Right ventricle myocardium inferior (tissue), 1 donor: ENCODE results near the gene IFIT3. TPM values are rescaled to one million over a fixed set of nuclear protein-coding genes. Genes with fewer than 3 reads are reported as not detected.
"Not testable (repeated sequence)": the region's sequence is repeated elsewhere in the genome, so short reads cannot be mapped to it uniquely, and the experiment has no call there.

Experiments
- ATAC-seq: fragments of 200-7000 bp; cut with Tn5 transposase; one replicate; pipeline ENCODE4 v1.9.1; 2020; ENCODE audit warnings: mild to moderate bottlenecking, moderate library complexity
- DNase-seq: peaks from one replicate; pipeline ENCODE4 v3.0.0; 2021; ENCODE audit errors: missing footprints
- intact Hi-C: fragments of 100-400 bp; cut with DNase I; formaldehyde crosslinking; loops from one replicate; pipeline ENCODE4 v1.11.0; 2022
- long read RNA-seq: library from polyadenylated mRNA; unstranded; transcript quantifications from one replicate; pipeline ENCODE4 v2.0.0, GENCODE V29; 2021
- total RNA-seq: library from RNA; stranded (reverse); fragmentation: NEBNext Ultra II Directional; extraction: Animal tissue kit (Norgen Biotek cat#: 25700); gene quantifications from one replicate; pipeline ENCODE4 v1.2.1, GENCODE V29; 2021
- donor health status: DM: no; HTN: yes; CAD: no; lungs with severe emphysema.

IFIT3 gene
- total RNA-seq, result 7.0 TPM
- long read RNA-seq, partial matches to known transcripts, result 0 of 5 reads
- long read RNA-seq, other reads (novel, unspliced or antisense), result 0 of 5 reads

- no peak for DNase-seq
- intact Hi-C loops, result loop anchor here (2.0 to 5.0 kb wide), 3 partner anchors 25 to 46 kb away; partner anchors contain the start of gene IFIT2
- ATAC-seq, result peak; percentile 94
These were observed at the start of gene IFIT3 for GRCh38 chr10:89327803-89328441. Gene IFIT3, plus strand, starts transcription at chr10:89327997. Its CDS starts 77 bp downstream, at chr10:89328074.

GRCh38 chr10:89278034-89278535 lies 49.7 kb upstream of the IFIT3 start:
- intact Hi-C loops, result no loop called here
- ATAC-seq, result peak; percentile 58
- no peak for DNase-seq

- DNase-seq, result no peak
- intact Hi-C loops, result no loop called here
- ATAC-seq, result no peak
These were observed 48.9 kb upstream of the IFIT3 start for GRCh38 chr10:89278900-89279392.

GRCh38 chr10:89279421-89279869 lies 48.4 kb upstream of the IFIT3 start:
- no peak for DNase-seq
- intact Hi-C loops, result no loop called here
- no peak for ATAC-seq

- intact Hi-C loops, result loop anchor here (5.0 kb wide), 1 partner anchor 47 kb away; the partner anchor contains the start of gene IFIT3
- DNase-seq (no peak), ATAC-seq (no peak)
These were observed 47.3 kb upstream of the IFIT3 start for GRCh38 chr10:89280508-89280907.

GRCh38 chr10:89281606-89282395 lies 46.0 kb upstream of the IFIT3 start:
- DNase-seq (no peak), ATAC-seq (no peak)
- intact Hi-C loops, result loop anchor here (5.0 kb wide), 1 partner anchor 46 kb away; the partner anchor contains the start of gene IFIT3

- DNase-seq (no peak), ATAC-seq (peak; percentile 60)
- intact Hi-C loops, result loop anchor here (5.0 kb wide), 1 partner anchor 44 kb away; the partner anchor contains the start of gene IFIT3
These were observed 44.5 kb upstream of the IFIT3 start for GRCh38 chr10:89283025-89283935.

GRCh38 chr10:89283936-89284475 lies 43.8 kb upstream of the IFIT3 start:
- ATAC-seq, result peak; percentile 97
- DNase-seq, result peak; percentile 76
- intact Hi-C loops, result loop anchor here (5.0 kb wide), 1 partner anchor 43 kb away; the partner anchor contains the start of gene IFIT3

- ATAC-seq, DNase-seq: not testable (repeated sequence)
- intact Hi-C loops, result loop anchor here (5.0 kb wide), 1 partner anchor 43 kb away; the partner anchor contains the start of gene IFIT3
These were observed 43.1 kb upstream of the IFIT3 start for GRCh38 chr10:89284711-89285110.

- DNase-seq, intact Hi-C loops, ATAC-seq: not testable (repeated sequence)
These were observed 42.5 kb upstream of the IFIT3 start for GRCh38 chr10:89285303-89285702.

- intact Hi-C loops, result no loop called here
- no peak for DNase-seq
- ATAC-seq, result no peak
These were observed 33.0 kb upstream of the IFIT3 start for GRCh38 chr10:89294721-89295239.

GRCh38 chr10:89295597-89295996 lies 32.2 kb upstream of the IFIT3 start:
- DNase-seq (no peak), ATAC-seq (peak; percentile 33)
- intact Hi-C loops, result no loop called here

GRCh38 chr10:89296220-89296648 lies 31.6 kb upstream of the IFIT3 start:
- ATAC-seq (peak; percentile 79), DNase-seq (no peak)
- intact Hi-C loops, result no loop called here

- intact Hi-C loops, result no loop called here
- ATAC-seq (no peak), DNase-seq (no peak)
These were observed 30.4 kb upstream of the IFIT3 start for GRCh38 chr10:89297356-89297755.

- intact Hi-C loops, result no loop called here
- no peak for ATAC-seq
- DNase-seq, result no peak
These were observed 30.0 kb upstream of the IFIT3 start for GRCh38 chr10:89297791-89298190.

- ATAC-seq (no peak), DNase-seq (no peak)
- intact Hi-C loops, result no loop called here
These were observed 28.8 kb upstream of the IFIT3 start for GRCh38 chr10:89299031-89299430.

- ATAC-seq, result peak; percentile 62
- intact Hi-C loops, result loop anchor here (5.0 kb wide), 1 partner anchor 66 kb away; no protein-coding TSS in a partner anchor
- no peak for DNase-seq
These were observed 26.6 kb upstream of the IFIT3 start for GRCh38 chr10:89301232-89301631.
